A549 (cell line): Measurements from ENCODE around the gene ANKRD37. TPM values are rescaled to one million over a fixed set of nuclear protein-coding genes. Genes with fewer than 3 reads are reported as not detected.

Experiments used
- ATAC-seq, 2 experiments: fragments of 200-7000 bp in 1 of 2; fragments of >200 bp in 1 of 2; cut with Nextera tagmentation in 1 of 2; cut with Tn5 transposase in 1 of 2; 3 replicates each; pipeline versions ENCODE4 v1.8.0 to v1.9.1; 2018 to 2020; ENCODE audit warnings: mild to moderate bottlenecking in 1 of 2, moderate library complexity in 1 of 2
- CTCF ChIA-PET: fragments of 300-600 bp; sonication (Branson Sonifier 250); formaldehyde crosslinking; extraction: SDS; loops from one replicate; lab custom pipeline; 2021; ENCODE audit warnings: antibody characterized with exemption, inconsistent platforms; lab: Yijun Ruan, JAX
- POLR2A ChIA-PET: fragments of 350-600 bp; formaldehyde crosslinking; extraction: SDS; loops from one replicate; lab custom pipeline; 2021; ENCODE audit warnings: antibody characterized with exemption, inconsistent platforms; lab: Yijun Ruan, JAX
- DNase-seq, 2 experiments: peaks; one replicate each; pipeline versions ENCODE4 v3.0.0 to v3.0.0-alpha.2; 2011 to 2016; ENCODE audit warnings: low read depth in 1 of 2, low spot score in 1 of 2
- FAIRE-seq: peaks from 2 replicates; lab custom pipeline; 2011; peaks lifted over from hg19 to GRCh38; lab: Jason Lieb, UNC
- H3K27ac ChIP-seq, 2 experiments: fragments of >200 bp; sonication (Bioruptor Twin); formaldehyde crosslinking; 3 replicates each; pipeline ENCODE4 v1.5.1; 2016 to 2017
- H3K4me1 ChIP-seq: fragments of >200 bp; sonication (Bioruptor Twin); formaldehyde crosslinking; 3 replicates; pipeline ENCODE4 v1.6.1; 2016
- H3K4me2 ChIP-seq: fragments of >200 bp; sonication (Bioruptor Twin); formaldehyde crosslinking; 3 replicates; pipeline ENCODE4 v1.6.1; 2016
- H3K4me3 ChIP-seq: fragments of >200 bp; sonication (Bioruptor Twin); formaldehyde crosslinking; 3 replicates; pipeline ENCODE4 v1.5.1; 2016
- H3K9me3 ChIP-seq: fragments of >200 bp; sonication (Bioruptor Twin); formaldehyde crosslinking; 3 replicates; pipeline ENCODE4 v1.6.1; 2016
- CBX2 ChIP-seq: fragments of 200-600 bp; sonication (generic); IDR thresholded peaks from 2 replicates; pipeline ENCODE4 v1.6.1; 2016; ENCODE audit warnings: low read depth, mild to moderate bottlenecking, borderline replicate concordance
- CHD2 ChIP-seq: fragments of 150-350 bp; IDR thresholded peaks from 2 replicates; pipeline ENCODE4 v1.6.1; 2014; ENCODE audit warnings: low read length; ENCODE audit not compliant: partially characterized antibody
- CHD4 ChIP-seq: fragments of 200-600 bp; sonication (generic); IDR thresholded peaks from 2 replicates; pipeline ENCODE4 v1.6.1; 2016; ENCODE audit warnings: antibody characterized with exemption, mild to moderate bottlenecking, borderline replicate concordance
- EHF ChIP-seq: fragments of 250-450 bp; sonication (Bioruptor Pico); IDR thresholded peaks from 2 replicates; pipeline ENCODE4 v1.5.0; 2020; ENCODE audit warnings: mild to moderate bottlenecking
- EHMT2 ChIP-seq: fragments of 200-600 bp; sonication (generic); IDR thresholded peaks from 2 replicates; pipeline ENCODE4 v1.6.1; 2016; ENCODE audit warnings: antibody characterized with exemption, low read depth, mild to moderate bottlenecking, moderate library complexity
- EP300 ChIP-seq, 2 experiments: fragments of >200 bp; sonication (Bioruptor Twin); formaldehyde crosslinking; IDR thresholded peaks; 2 replicates in 1 of 2; 3 replicates in 1 of 2; pipeline ENCODE4 v1.6.1; 2016 to 2017
- ESRRA ChIP-seq: fragments of 150-350 bp; IDR thresholded peaks from 2 replicates; pipeline ENCODE4 v1.6.1; 2014; ENCODE audit warnings: mild to moderate bottlenecking, low read length, borderline replicate concordance
- HDAC2 ChIP-seq: fragments of 200-600 bp; sonication (generic); IDR thresholded peaks from 2 replicates; pipeline ENCODE4 v1.6.1; 2016
- HMGXB4 ChIP-seq: fragments of 250-450 bp; sonication (Bioruptor Pico); IDR thresholded peaks from 2 replicates; pipeline ENCODE4 v1.5.0; 2021; ENCODE audit warnings: mild to moderate bottlenecking, moderate library complexity, borderline replicate concordance
- HOXB5 ChIP-seq: fragments of 250-450 bp; sonication (Bioruptor Pico); IDR thresholded peaks from 2 replicates; pipeline ENCODE4 v1.5.0; 2020; ENCODE audit warnings: mild to moderate bottlenecking, moderate library complexity
- JUN ChIP-seq, 2 experiments: fragments of >200 bp; sonication (Bioruptor Twin); formaldehyde crosslinking; IDR thresholded peaks; 2 replicates in 1 of 2; 3 replicates in 1 of 2; pipeline ENCODE4 v1.6.1; 2016 to 2017
- JUNB ChIP-seq: fragments of >200 bp; sonication (Bioruptor Twin); formaldehyde crosslinking; IDR thresholded peaks from 2 replicates; pipeline ENCODE4 v1.6.1; 2016
- KDM1A ChIP-seq: fragments of 200-600 bp; sonication (generic); IDR thresholded peaks from 2 replicates; pipeline ENCODE4 v1.6.1; 2016; ENCODE audit warnings: low read depth, mild to moderate bottlenecking
- MAX ChIP-seq: IDR thresholded peaks from 2 replicates; pipeline ENCODE4 v1.6.1; 2012
- MAZ ChIP-seq: fragments of 150-350 bp; IDR thresholded peaks from 2 replicates; pipeline ENCODE4 v1.6.1; 2014; ENCODE audit warnings: antibody characterized with exemption, low read depth, low read length, borderline replicate concordance
- MYC ChIP-seq: IDR thresholded peaks from 2 replicates; pipeline ENCODE4 v1.6.1; 2012; ENCODE audit warnings: mild to moderate bottlenecking, inconsistent platforms, low read length, improper control_type of control experiment, borderline replicate concordance
- NR3C1 ChIP-seq: fragments of >200 bp; sonication (Bioruptor Twin); formaldehyde crosslinking; IDR thresholded peaks from 3 replicates; pipeline ENCODE4 v1.6.1; 2017
- RAD21 ChIP-seq, 2 experiments: fragments of >200 bp in 1 of 2; sonication (Bioruptor Twin) in 1 of 2; formaldehyde crosslinking in 1 of 2; IDR thresholded peaks in 1 of 2; conservative IDR thresholded peaks in 1 of 2; 2 replicates in 1 of 2; 3 replicates in 1 of 2; pipeline ENCODE4 v1.6.1; 2012 to 2018; ENCODE audit warnings: inconsistent platforms in 1 of 2
- TFCP2L1 ChIP-seq: fragments of 250-450 bp; sonication (Bioruptor Pico); IDR thresholded peaks from 2 replicates; pipeline ENCODE4 v1.5.0; 2021; ENCODE audit warnings: mild to moderate bottlenecking
- USF2 ChIP-seq: fragments of 450-650 bp; IDR thresholded peaks from 2 replicates; pipeline ENCODE4 v1.6.1; 2014; ENCODE audit warnings: antibody characterized with exemption
- ZC3H11A ChIP-seq: fragments of 450-650 bp; IDR thresholded peaks from 2 replicates; pipeline ENCODE4 v1.6.1; 2014; ENCODE audit warnings: antibody characterized with exemption, mild to moderate bottlenecking
- ZSCAN20 ChIP-seq: fragments of 250-450 bp; sonication (Bioruptor Pico); IDR thresholded peaks from 2 replicates; pipeline ENCODE4 v1.8.0; 2022; ENCODE audit warnings: mild to moderate bottlenecking, moderate library complexity
- WGBS: methylation state at CpG from one replicate; pipeline ENCODE4 v1.1.6; 2017; ENCODE audit errors: missing lambda C conversion rate; 5-methylcytosine and 5-hydroxymethylcytosine counted together
- polyA plus RNA-seq, 4 experiments: library from polyadenylated mRNA; depleted of rRNA in 3 of 4; stranded (reverse); fragments of >200 nt; fragmentation: RNase III in 1 of 4; extraction: RNeasy Plus Mini Kit Qiagen cat#74134 plus additional on column Dnase treatment in 1 of 4; gene quantifications; 2 replicates in 3 of 4; 3 replicates in 1 of 4; pipeline ENCODE4 v1.2.3, GENCODE V29; 2011 to 2017

Gene ANKRD37
- polyA plus RNA-seq, 2 of the 4 experiments (the other 2 are of a cell fraction) = 3.5 to 4.1 TPM

GRCh38 chr4:185351691-185352090 lies 45.0 kb upstream of the ANKRD37 start:
- FAIRE-seq = no peak
- no peaks in the 10 kb centered on the region for H3K4me1 ChIP-seq
- H3K9me3 ChIP-seq = no peaks in the 10 kb centered on the region
- no peak overlapping the region for H3K27ac ChIP-seq
- ChIA-PET CTCF (no interaction called here), POLR2A (interaction anchor here (2.2 kb wide), 1 partner anchor 44 kb away, joined by 5 read pairs; the partner anchor contains the start of gene LRP2BP)
- no peak for TF ChIP-seq JUN (IDR thresholded peaks at IDR 0.05)
- TF ChIP-seq MAZ = no peak
- no peak for TF ChIP-seq CHD2
- TF ChIP-seq MYC = no peak
- no peak for TF ChIP-seq NR3C1
- TF ChIP-seq MAX = no peak
- no peak for TF ChIP-seq TFCP2L1 (CRISPR knock-in tag)
- no peak for ATAC-seq
- no peak for DNase-seq
- H3K4me2 ChIP-seq = no peak overlapping the region
- no peak overlapping the region for H3K4me3 ChIP-seq
- 89% methylated on average over 13 of the region's 13 CpGs for WGBS

GRCh38 chr4:185352202-185352601 lies 44.4 kb upstream of the ANKRD37 start:
- ChIA-PET CTCF (interaction anchor here (1.1 to 1.2 kb wide), 2 partner anchors 42 to 47 kb away, joined by 3 read pairs; no protein-coding TSS in a partner anchor), POLR2A (interaction anchor here (2.2 kb wide), 1 partner anchor 43 kb away, joined by 5 read pairs; the partner anchor contains the start of gene LRP2BP)
- TF ChIP-seq HDAC2 (no peak), ZSCAN20 (no peak)
- no peaks in the 10 kb centered on the region for H3K4me1 ChIP-seq
- ATAC-seq = no peak
- no peak overlapping the region for H3K27ac ChIP-seq
- no peak overlapping the region for H3K4me3 ChIP-seq
- DNase-seq = no peak
- H3K4me2 ChIP-seq = no peak overlapping the region
- no peaks in the 10 kb centered on the region for H3K9me3 ChIP-seq
- 71% methylated on average over 7 of the region's 7 CpGs for WGBS
- no peak for FAIRE-seq

- Histone ChIP-seq H3K27ac (no peak overlapping the region), H3K4me3 (no peak overlapping the region), H3K4me1 (peaks cover under 1% of the 10 kb centered on the region; the same call in 2 of the 3 replicates), H3K9me3 (no peaks in the 10 kb centered on the region), H3K4me2 (no peak overlapping the region)
- ATAC-seq = no peak
- no peak for DNase-seq
- TF ChIP-seq CHD4 (no peak), KDM1A (no peak), HDAC2 (no peak), MAX (no peak), EHF (CRISPR knock-in tag) (no peak), ZC3H11A (no peak), HMGXB4 (no peak), EP300 (IDR thresholded peaks at IDR 0.05) (no peak), CBX2 (no peak), ESRRA (no peak), JUN (IDR thresholded peaks at IDR 0.05) (no peak), RAD21 (conservative IDR thresholded peaks at IDR 0.05 in 1 of 2, IDR thresholded peaks at IDR 0.05 in 1 of 2) (no peak), JUNB (no peak), HOXB5 (CRISPR knock-in tag) (no peak), EHMT2 (no peak), USF2 (no peak)
- WGBS = 96% methylated on average over 1 of the region's 2 CpGs
- FAIRE-seq = no peak
- ChIA-PET POLR2A (interaction anchor here (2.2 kb wide), 1 partner anchor 43 kb away, joined by 5 read pairs; the partner anchor contains the start of gene LRP2BP), CTCF (interaction anchor here (0.6 to 1.2 kb wide), 3 partner anchors 18 to 48 kb away, joined by 3 read pairs; no protein-coding TSS in a partner anchor)
Observed at GRCh38 chr4:185352741-185353140, 43.9 kb upstream of the ANKRD37 start.
